Measurements from ENCODE around the gene GPR26.

Gene GPR26

DNA sequence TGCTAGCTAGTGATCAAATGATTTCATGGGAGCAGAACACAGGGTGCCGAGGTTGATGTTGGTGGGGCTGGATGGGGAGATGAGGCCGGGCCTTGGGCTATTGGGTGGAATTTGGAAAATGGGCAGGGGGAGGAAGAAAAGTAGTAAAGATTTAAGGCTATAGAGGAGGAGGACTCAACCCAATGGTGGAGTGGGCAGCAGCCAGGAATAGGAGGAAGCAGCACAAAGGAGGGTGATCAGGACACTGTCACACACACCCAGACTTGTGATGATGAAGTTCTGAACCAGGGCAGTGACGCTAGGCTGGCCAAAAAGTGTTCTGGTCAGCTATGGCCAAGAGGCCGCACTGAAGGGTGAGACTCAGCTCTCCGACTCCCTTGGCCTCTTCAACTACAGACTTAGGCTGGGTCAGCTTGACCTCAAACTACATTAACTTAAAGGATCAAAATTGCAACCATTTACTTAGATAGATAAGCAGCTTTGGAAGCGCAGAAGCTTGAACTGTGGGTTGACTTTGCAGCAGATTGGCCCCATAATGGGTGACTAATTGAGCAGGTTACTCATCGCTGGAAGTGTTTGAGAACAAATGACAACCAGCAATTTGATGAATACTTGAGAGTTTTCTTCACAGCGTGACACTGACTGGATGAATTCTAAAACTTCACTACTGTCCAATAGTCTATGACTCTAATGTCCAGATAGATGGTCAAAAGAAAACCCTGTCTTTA lies 29.4 kb upstream of the GPR26 start:
- ChIA-PET CTCF (no interaction called here), POLR2A (no interaction called here)
- TF ChIP-seq HDGF (IDR thresholded peaks at IDR 0.05; ENCODE audit: borderline replicate concordance) (no peak), ZNF384 (IDR thresholded peaks at IDR 0.05) (no peak), LEF1 (IDR thresholded peaks at IDR 0.05; ENCODE audit: borderline replicate concordance) (no peak), BHLHE40 (IDR thresholded peaks at IDR 0.05; ENCODE audit: borderline replicate concordance) (no peak), FOXM1 (IDR thresholded peaks at IDR 0.05; ENCODE audit: borderline replicate concordance) (no peak), TARDBP (IDR thresholded peaks at IDR 0.05) (no peak), ELF4 (IDR thresholded peaks at IDR 0.05) (no peak), FOXA1 (IDR thresholded peaks at IDR 0.05) (no peak), SUZ12 (IDR thresholded peaks at IDR 0.05) (no peak), FOXK2 (IDR thresholded peaks at IDR 0.05) (no peak), L3MBTL2 (conservative IDR thresholded peaks at IDR 0.05) (no peak), CTBP1 (IDR thresholded peaks at IDR 0.05; ENCODE audit: borderline replicate concordance) (no peak), SP1 (IDR thresholded peaks at IDR 0.05) (no peak), NFRKB (IDR thresholded peaks at IDR 0.05) (no peak)
- TF ChIP-seq, protein P1, sequence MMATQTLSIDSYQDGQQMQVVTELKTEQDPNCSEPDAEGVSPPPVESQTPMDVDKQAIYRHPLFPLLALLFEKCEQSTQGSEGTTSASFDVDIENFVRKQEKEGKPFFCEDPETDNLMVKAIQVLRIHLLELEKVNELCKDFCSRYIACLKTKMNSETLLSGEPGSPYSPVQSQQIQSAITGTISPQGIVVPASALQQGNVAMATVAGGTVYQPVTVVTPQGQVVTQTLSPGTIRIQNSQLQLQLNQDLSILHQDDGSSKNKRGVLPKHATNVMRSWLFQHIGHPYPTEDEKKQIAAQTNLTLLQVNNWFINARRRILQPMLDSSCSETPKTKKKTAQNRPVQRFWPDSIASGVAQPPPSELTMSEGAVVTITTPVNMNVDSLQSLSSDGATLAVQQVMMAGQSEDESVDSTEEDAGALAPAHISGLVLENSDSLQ (IDR thresholded peaks at IDR 0.05): no peak
- DNase-seq (ENCODE audit: extremely low spot score): no peak

DNA sequence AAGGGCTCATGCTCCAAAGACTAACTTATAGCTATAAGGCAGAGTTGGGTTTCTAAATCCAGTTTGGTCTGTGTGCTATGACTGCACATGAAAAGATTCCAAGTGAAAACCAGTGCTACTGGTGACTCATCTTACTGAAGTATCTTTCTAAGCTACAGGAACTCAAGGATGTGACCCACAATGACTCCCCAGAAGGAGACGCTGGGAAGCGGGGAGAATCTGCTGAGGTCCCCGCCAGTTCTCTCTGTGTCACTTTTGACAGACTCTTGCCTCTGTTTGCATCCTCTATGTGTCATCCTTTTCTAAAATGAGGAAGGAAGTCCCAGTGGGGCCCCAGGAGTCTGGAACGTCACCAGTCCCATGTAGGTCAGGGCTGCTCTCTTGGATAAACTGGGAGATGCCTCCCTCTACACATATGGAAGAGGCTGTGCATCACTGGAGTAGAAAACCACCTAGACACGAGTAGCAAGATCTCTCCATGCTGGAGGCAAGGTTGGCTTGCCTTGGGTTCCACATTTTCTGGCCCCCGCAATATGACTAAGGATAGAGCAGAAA lies 28.8 kb upstream of the GPR26 start:
- ChIA-PET POLR2A (no interaction called here), CTCF (no interaction called here)
- DNase-seq (ENCODE audit: extremely low spot score): no peak
- TF ChIP-seq ARNT (IDR thresholded peaks at IDR 0.05) (no peak), CTBP1 (IDR thresholded peaks at IDR 0.05; ENCODE audit: borderline replicate concordance) (no peak), FOXM1 (IDR thresholded peaks at IDR 0.05; ENCODE audit: borderline replicate concordance) (no peak), FOXK2 (IDR thresholded peaks at IDR 0.05) (no peak), ZNF384 (IDR thresholded peaks at IDR 0.05) (no peak), HDGF (IDR thresholded peaks at IDR 0.05; ENCODE audit: borderline replicate concordance) (no peak), LEF1 (IDR thresholded peaks at IDR 0.05; ENCODE audit: borderline replicate concordance) (no peak), TARDBP (IDR thresholded peaks at IDR 0.05) (no peak), BHLHE40 (IDR thresholded peaks at IDR 0.05; ENCODE audit: borderline replicate concordance) (no peak), ELF4 (IDR thresholded peaks at IDR 0.05) (no peak), L3MBTL2 (conservative IDR thresholded peaks at IDR 0.05) (no peak), SP1 (IDR thresholded peaks at IDR 0.05) (no peak), NFRKB (IDR thresholded peaks at IDR 0.05) (no peak), SUZ12 (IDR thresholded peaks at IDR 0.05) (no peak)
- TF ChIP-seq, protein P1 (IDR thresholded peaks at IDR 0.05): no peak

DNA sequence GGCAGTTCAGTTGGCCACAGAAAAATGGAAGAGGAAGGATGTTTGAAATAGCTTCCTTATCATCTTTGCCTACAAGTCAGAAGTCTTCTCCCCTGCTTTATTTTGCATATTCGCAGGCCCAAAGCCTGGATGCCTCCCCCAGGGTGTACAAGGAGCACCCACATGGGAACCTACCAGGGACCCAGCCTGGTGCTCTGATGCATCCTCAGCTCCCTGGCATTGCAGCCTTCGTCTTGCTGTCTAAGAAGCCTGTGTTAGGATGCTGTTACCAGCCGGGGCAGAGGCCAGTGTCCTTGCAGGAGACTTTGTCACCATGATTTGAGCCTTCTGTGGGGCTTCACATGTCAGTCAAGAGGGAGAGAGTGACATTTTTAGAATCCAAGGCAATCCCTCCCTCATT lies 27.0 kb upstream of the GPR26 start:
- no peak for DNase-seq (ENCODE audit: extremely low spot score)
- CTCF ChIA-PET: no interaction called here
- TF ChIP-seq ARNT (IDR thresholded peaks at IDR 0.05) (no peak), ELF4 (IDR thresholded peaks at IDR 0.05) (no peak), SUZ12 (IDR thresholded peaks at IDR 0.05) (no peak), HDGF (IDR thresholded peaks at IDR 0.05; ENCODE audit: borderline replicate concordance) (no peak), L3MBTL2 (conservative IDR thresholded peaks at IDR 0.05) (no peak), SP1 (IDR thresholded peaks at IDR 0.05) (no peak), FOXK2 (IDR thresholded peaks at IDR 0.05) (no peak), CTBP1 (IDR thresholded peaks at IDR 0.05; ENCODE audit: borderline replicate concordance) (no peak), BHLHE40 (IDR thresholded peaks at IDR 0.05; ENCODE audit: borderline replicate concordance) (no peak), FOXM1 (IDR thresholded peaks at IDR 0.05; ENCODE audit: borderline replicate concordance) (no peak)
- TF ChIP-seq, protein P1 (IDR thresholded peaks at IDR 0.05): no peak
- POLR2A ChIA-PET: no interaction called here

DNA sequence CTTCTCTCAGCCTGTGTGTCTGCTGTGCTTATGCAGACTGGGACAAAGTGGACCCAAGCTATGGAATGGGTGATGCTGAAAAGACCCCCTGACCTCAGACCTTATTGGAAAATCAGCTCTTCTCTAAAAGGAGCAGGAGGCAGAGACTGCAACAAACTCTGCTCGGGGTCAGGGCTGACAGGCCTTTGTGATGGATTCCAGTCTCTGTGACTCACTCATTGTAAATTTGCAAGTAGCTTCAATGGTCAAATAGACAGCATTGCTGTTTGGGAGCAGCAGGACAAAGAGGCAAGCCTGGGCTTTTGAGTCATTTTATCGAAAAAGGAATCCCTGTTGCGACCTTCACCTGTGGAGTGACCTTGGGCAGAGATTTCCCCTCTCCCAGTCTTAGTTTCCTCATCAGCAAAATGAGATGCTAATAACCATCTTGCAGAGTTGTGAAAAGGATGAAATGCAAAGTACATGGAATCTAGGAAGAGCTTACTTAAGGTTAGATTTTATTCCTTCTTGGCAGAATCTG lies 26.1 kb upstream of the GPR26 start:
- ChIA-PET CTCF (no interaction called here), POLR2A (no interaction called here)
- no peak for DNase-seq (ENCODE audit: extremely low spot score)
- TF ChIP-seq L3MBTL2 (conservative IDR thresholded peaks at IDR 0.05) (no peak), CTBP1 (IDR thresholded peaks at IDR 0.05; ENCODE audit: borderline replicate concordance) (no peak), NFRKB (IDR thresholded peaks at IDR 0.05) (no peak), ELF4 (IDR thresholded peaks at IDR 0.05) (no peak), ARNT (IDR thresholded peaks at IDR 0.05) (no peak), FOXA1 (IDR thresholded peaks at IDR 0.05) (no peak), HDGF (IDR thresholded peaks at IDR 0.05; ENCODE audit: borderline replicate concordance) (no peak), TARDBP (IDR thresholded peaks at IDR 0.05) (no peak), BHLHE40 (IDR thresholded peaks at IDR 0.05; ENCODE audit: borderline replicate concordance) (no peak), SP1 (IDR thresholded peaks at IDR 0.05) (no peak), ZNF384 (IDR thresholded peaks at IDR 0.05) (no peak), FOXM1 (IDR thresholded peaks at IDR 0.05; ENCODE audit: borderline replicate concordance) (no peak), SUZ12 (IDR thresholded peaks at IDR 0.05) (no peak), LEF1 (IDR thresholded peaks at IDR 0.05; ENCODE audit: borderline replicate concordance) (no peak), FOXK2 (IDR thresholded peaks at IDR 0.05) (no peak)
- TF ChIP-seq, protein P1 (IDR thresholded peaks at IDR 0.05): no peak

DNA sequence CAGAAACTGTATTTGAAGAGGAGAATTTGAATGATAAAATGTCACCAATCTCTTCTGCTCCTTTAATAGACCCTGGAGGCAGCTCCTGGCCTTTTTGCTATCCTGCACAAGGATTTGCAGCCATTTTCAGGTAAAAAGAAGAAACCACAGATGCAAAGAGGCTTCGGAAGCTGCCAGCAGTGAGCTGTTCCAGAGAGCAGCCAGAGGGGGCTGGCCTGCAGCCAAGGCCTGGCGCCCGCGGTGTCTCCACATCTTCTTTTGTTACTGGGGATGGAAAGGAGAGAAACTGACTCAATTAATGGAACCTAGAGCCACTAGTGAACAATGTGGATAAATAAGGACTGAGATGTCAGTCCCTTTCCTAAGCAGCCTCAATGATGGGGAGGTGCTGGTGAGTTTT lies 23.9 kb upstream of the GPR26 start:
- ChIA-PET POLR2A (no interaction called here), CTCF (no interaction called here)
- TF ChIP-seq LEF1 (IDR thresholded peaks at IDR 0.05; ENCODE audit: borderline replicate concordance) (no peak), BHLHE40 (IDR thresholded peaks at IDR 0.05; ENCODE audit: borderline replicate concordance) (no peak), NFRKB (IDR thresholded peaks at IDR 0.05) (no peak), SP1 (IDR thresholded peaks at IDR 0.05) (no peak), FOXA1 (IDR thresholded peaks at IDR 0.05) (no peak), HDGF (IDR thresholded peaks at IDR 0.05; ENCODE audit: borderline replicate concordance) (no peak), FOXM1 (IDR thresholded peaks at IDR 0.05; ENCODE audit: borderline replicate concordance) (no peak), SUZ12 (IDR thresholded peaks at IDR 0.05) (no peak)
- DNase-seq (ENCODE audit: extremely low spot score): no peak
